ENCODE measurements around the gene IL15RA.
"Not testable (repeated sequence)": the region's sequence is repeated elsewhere in the genome, so short reads cannot be mapped to it uniquely, and the experiment has no call there.

Gene IL15RA

DNA sequence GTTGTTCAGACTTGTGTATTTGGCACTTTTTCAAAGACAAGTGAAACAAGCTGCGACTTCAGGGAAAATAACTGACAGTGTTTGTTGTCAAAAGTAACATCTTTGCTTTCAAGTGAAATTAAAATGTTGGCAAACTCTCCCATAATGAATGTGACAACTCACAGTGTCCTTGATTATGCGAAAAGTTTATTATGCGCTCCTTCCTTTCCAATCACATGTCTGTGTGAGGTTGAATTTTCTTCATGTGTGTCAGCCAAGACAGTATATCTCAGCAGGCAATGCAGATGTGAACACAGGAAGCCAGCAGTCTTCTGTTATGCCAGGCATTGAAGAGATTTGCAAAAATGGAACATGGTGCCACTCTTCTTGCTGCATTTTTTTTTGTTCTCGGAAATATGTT is 58.6 kb downstream of the IL15RA start:
- DNase-seq, result no peak

DNA sequence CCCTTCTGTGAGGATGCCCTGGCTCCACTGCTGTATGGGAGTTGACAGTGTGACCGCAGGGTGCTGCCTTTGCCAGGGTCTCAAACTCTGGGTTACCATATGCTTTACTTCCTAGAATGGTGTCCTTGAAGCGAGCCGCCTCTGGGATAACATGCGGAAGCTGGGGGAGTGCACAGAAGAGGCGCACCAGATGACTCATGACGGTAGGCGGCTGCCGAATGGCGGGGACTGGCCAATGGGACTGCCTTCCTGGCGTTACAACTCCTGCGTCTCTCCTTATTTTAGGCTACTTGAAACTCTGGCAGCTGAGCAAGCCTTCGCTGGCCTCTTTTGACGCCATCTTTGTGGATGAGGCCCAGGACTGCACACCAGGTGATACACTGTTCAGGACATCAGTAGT is 60.0 kb downstream of the IL15RA start:
- no peak for DNase-seq

DNA sequence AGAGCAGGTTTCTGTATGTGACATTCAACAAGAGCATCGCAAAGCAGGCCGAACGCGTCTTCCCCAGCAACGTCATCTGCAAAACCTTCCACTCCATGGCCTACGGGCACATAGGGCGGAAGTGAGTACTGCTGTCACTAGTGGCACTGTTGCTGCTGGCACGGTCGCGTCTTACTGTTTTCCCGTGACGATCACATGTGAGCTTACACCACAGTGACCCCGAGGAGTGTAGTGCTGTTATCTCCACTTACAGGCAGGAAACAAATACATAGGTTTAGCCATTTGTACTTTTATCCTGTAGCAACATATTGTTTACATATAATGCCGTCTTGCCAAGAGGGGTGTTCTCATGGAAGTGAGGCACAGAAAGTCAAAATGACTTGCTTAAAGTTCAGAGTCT is 61.9 kb downstream of the IL15RA start:
- DNase-seq, result no peak

DNA sequence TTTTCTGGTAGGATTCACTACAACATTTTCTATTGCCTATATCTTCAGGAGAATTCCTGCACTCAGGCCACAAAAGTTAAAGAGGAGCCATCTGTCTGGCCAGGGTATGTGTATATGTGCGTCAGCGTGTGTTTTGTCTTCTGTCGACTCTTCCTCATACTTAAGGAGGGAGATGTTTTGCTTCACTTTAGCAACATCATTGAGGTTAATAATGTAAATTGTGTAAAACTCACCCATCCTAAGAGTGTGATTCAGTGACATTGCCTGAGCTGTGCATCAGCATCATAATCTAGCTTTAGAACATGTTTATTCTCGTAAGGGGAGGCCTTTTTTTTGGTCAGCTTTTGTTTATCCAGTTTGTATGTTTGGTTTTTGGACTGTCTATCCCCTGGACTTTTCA is 63.6 kb downstream of the IL15RA start:
- no peak for DNase-seq

DNA sequence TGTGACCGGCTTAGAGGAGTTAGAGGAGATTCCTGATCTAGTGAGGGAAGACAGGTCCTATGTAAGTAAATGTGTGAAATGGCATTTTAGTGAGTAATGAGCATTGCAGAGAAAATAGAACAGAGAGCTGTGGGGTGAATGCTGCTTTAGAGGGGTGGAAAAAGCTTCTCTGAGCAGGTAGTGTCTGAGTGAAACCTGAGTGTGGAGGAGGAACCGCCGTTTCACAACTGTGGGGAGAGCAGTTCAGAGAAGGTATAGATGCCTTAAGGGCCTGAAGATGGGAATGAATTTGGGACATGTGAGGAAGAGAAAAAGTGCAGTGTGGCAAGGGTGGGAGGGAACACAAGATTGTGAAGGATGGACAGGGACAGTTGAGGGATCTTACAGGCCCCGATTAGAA is 65.7 kb downstream of the IL15RA start:
- DNase-seq, result no peak

DNA sequence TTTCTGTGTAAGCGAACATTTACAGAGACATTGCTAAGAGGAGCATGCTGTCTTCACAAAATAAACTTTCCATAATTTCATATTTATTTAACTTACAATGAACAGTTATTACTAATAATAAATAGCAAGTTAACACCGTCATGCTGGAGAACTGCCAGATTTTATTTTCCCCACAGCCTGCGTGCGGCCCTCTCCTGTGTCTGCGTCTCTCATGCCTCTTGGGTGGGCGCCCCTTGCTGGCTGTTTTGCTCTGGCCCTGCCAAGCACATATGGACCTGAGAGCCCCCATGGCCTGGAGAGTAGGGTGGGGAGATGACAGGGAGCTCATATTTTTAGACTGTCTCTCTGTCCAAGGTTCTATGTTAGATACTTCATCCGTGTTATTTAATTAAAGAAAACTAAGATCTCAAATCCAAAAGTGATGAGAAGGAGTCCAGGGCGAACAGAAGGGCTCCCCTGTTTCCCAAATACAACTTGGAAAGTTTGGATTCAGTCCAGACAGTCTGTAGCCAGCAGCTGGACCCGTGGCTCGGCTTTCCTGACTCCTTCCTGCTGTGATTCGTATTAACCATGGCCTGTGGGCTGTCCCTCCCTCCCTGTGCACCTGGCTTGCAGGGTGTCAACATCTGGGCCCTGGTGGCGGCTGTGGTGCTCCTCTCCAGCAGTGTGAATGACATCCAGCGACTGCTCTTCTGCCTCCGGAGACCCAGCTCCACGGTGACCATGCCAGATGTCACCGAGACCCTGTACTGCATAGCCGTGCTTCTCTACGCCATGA is 66.8 kb downstream of the IL15RA start:
- no peak for DNase-seq

DNA sequence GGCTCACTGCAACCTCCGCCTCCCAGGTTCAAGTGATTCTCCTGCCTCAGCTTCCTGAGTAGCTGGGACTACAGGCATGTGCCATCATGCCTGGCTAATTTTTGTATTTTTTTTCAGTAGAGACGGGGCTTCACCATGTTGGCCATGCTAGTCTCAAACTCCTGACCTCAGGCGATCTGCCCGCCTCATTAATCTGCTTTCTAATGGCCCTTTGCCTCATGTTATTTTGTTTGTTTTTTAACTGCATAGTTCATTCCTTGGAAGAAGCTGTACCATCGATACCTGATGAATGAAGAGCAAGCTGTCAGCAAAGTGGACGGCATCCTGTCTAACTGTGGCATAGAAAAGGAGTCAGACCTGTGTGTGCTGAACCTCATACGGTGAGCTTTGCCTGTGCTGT is 68.7 kb downstream of the IL15RA start:
- DNase-seq, result not testable (repeated sequence)

DNA sequence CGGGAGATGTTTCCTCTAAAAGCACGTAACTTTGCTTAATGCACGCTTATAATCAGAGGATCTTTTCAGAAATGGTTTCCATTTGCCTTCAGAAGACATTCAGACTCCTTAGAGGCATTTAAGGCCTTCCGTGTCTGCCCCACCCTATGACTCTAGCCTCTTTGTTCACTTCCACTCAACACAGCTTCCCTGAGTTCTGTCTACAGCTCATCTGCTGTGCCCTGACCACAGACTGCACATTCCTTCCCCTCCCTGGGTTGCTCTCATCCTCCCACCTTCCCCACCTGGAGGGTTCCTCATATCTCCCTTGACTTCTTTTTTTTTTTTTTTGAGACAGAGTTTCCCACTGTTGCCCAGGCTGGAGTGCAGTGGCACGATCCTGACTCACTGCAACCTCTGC is 70.7 kb downstream of the IL15RA start:
- no peak for DNase-seq

DNA sequence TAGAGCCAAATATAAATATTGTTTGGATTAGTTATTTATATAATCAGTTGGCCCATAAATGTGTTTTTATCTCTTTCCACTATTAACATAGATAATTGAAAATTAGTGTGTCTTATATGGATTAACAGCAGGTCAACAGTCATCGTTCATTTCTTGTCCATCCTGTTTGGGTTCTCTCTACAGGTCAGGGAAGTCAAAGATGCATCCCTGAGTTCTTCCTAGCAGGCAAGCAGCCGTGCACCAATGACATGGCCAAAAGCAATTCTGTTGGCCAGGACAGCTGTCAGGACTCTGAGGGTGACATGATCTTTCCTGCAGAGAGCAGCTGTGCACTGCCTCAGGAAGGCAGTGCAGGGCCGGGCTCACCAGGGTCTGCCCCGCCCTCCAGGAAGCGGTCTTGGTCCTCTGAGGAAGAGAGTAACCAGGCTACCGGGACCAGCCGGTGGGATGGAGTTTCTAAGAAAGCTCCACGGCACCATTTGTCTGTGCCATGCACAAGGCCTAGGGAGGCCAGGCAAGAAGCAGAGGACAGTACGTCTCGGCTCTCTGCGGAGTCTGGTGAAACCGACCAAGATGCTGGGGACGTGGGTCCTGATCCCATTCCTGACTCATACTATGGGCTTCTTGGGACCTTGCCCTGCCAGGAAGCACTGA is 71.4 kb downstream of the IL15RA start:
- peak; percentile 53 for DNase-seq

DNA sequence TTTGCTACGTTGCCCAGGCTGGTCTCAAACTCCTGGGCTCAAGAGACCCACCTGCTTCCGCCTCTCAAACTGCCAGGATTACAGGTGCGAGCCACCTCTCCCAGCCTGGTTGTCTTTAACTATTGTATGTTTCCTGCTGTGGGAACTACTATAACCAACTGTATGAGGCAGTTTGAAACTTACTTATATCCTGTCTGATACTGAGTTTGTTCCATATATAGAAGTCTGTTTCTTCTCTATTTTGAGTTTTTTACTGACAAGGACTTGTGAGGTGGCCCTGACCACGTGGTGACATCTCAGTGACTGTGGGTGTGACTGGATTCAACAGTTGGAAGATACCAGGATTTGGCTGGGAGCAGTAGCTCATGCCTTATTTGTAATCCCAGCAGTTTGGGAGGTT is 73.1 kb downstream of the IL15RA start:
- no peak for DNase-seq

DNA sequence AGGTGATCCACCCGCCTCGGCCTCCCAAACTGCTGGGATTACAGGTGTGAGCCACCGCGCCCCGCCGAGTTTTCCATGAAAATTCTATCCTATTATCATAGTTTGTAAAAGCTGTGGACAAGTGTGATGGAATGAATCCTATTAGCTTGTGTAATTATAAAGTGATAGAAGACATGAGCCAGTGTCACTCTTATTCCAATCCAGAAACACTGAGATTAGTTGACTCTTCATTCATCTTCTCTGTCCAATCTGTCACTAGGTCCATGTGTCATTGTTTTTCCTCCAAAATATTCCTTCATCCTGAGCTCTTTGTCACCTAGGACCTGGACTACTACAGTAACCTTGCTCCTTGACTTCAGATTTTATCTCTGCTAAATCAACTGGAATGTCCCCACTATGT is 73.8 kb downstream of the IL15RA start:
- no peak for DNase-seq

DNA sequence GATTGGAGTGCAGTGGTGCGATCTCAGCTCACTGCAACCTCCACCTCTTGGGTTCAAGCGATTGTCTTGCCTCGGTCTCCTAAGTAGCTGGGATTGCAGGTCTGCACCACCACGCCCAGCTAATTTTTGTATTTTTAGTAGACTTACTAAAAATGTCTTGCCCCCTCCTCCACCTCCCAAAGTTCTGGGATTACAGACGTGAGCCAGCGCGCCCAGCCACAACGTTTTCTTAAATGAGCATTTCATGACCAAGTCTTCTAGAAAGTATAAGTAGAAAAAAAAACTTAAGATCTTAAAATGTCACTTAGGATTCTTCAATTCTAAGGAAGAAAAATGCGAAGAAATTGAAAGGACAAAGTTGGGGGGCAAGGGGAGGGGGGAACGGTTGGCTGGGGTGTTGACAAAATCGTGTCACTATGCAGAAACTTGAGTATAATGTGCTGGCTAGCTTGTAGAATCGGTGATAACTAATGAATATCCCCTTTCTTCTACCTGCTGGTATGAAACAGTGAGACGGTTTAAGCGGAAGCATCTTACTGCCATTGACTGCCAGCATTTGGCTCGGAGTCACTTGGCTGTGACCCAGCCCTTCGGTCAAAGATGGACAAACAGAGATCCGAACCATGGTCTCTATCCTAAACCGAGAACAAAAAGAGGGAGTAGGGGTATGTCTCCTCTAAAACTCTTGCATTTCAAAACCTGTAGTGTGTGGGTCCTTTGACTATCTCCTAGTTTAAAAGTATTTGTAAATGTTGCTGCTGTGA is 74.7 kb downstream of the IL15RA start:
- no peak for DNase-seq

Measured in left hindlimb (tissue), 1 donor.